HG03354 (cell line): Measurements from ENCODE around the gene ADTRP.
"Not testable (repeated sequence)": the region's sequence is repeated elsewhere in the genome, so short reads cannot be mapped to it uniquely, and the experiment has no call there.

Experiments used
- ATAC-seq: cut with Tn5 transposase; IDR thresholded peaks from one replicate; pipeline ENCODE4 v1.9.1; 2021; ENCODE audit warnings: mild to moderate bottlenecking; ENCODE audit not compliant: unreplicated experiment, poor library complexity, severe bottlenecking

Gene ADTRP

DNA sequence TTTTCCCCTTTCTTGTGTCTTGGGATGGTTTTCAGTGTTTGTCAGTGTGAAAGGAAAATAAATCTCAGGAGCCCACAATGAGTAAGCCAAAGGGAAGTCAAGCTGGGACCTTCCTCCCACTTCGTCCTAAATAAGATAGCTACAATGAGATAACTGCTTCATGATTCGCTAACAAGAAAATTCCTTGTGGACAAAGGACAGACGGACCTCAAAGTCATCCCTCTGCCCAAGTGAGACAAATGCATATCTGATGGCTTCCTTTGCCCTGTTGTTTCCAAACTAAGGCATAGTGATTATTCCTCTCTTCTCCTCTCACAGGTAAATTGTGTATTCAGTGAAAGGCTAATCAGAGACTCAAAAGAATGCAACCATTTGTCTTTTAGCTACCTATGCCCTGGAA lies 26.1 kb upstream of the ADTRP start:
- no peak for ATAC-seq

GRCh38 chr6:11804135-11804534 lies 25.5 kb upstream of the ADTRP start:
- ATAC-seq, result no peak

- no peak for ATAC-seq
These were observed 25.0 kb upstream of the ADTRP start for GRCh38 chr6:11803591-11803971.

DNA sequence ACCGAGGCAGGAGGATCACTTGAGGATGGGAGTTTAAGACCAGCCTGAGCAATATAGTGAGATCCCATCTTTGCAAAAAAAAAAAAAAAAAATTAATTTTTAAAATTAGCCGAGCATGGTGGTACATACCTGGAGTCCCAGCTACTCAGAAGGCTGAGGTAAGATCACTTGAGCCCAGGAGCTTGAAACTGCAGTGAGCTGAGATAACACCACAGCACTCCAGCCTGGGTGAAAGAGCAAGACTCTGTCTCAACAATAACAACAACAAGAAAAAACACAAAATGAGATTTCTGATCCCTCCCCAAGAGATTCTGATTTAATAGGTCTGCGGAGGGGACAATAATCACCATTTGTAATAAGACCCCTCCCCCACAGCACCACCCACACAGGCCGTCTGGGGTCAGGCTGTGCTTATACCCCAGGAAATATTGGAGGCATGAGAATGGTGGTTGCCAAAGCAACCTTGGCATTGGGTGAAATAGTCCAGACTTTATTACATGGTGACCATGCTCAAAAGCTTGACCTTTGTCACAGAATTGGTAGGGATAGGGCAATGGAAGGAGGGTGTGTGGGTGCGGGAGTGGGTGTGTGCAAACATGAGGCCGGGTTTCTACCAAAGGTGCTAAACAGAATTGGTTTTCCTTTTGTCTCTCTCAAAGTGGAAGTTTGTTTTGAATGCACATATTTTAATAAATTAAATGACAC lies 24.4 kb upstream of the ADTRP start:
- ATAC-seq, result no peak

- ATAC-seq, result not testable (repeated sequence)
These were observed 21.9 kb upstream of the ADTRP start for GRCh38 chr6:11800531-11800930.

DNA sequence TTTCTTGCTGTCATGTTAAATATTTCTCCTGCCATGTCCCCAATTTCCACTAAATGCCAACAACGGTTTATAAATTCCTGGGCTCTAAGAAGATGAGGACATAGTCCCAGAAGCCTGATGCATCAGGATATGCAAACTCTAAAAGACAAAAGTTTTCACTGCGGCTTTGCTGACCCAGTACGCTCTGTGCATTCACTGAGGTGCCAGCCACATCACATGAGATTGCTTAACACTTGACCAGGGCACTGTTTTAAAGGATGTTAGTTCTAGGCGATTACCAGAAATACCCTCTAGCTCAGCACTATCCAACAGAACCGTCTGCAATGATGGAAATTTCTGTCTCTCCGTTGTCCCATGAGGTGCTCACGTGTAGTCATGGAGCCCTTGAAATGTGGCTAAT lies 19.9 kb upstream of the ADTRP start:
- ATAC-seq, result no peak

DNA sequence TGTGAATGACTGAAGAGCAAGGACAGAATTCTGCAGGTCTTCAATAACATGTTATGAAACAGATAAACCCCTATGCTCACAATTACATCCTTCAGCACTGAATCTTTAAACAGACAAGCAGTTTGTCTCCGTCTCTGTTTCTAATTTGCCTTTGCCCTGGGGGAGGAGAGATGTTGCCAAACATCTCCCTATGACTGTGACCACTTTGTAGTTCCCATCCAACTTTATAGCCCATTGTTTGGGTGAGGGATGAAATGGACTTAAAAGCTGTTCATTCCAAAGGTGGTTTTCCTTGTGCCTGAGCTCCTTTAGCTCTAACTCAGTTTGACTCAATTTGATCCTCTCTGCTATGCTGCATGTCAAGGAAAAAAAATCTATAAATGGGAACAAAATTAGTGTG lies 19.5 kb upstream of the ADTRP start:
- ATAC-seq, result no peak

- no peak for ATAC-seq
These were observed 18.2 kb upstream of the ADTRP start for GRCh38 chr6:11796829-11797228.

DNA sequence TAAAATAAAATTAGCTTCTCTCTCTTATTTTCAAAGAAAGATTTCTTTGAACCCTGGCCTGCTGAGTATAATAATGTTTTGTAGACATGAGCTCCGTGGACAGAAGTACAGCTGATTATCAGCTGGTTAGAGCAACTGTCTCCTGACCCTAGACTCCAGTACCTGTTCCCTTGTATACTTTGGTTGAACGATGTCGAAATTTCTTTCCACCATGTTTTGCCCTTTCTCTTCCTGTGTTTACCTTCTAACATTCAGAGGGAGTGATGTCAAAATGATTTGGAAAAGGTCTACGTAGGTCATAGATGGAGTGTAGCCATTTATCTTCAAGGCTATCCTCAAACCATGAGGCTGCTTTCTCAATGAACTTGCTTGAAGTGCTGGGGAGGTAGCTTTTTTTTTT lies 16.8 kb upstream of the ADTRP start:
- no peak for ATAC-seq

- no peak for ATAC-seq
These were observed 14.7 kb upstream of the ADTRP start for GRCh38 chr6:11793277-11793676.

- no peak for ATAC-seq
These were observed 12.9 kb upstream of the ADTRP start for GRCh38 chr6:11791354-11792107.

DNA sequence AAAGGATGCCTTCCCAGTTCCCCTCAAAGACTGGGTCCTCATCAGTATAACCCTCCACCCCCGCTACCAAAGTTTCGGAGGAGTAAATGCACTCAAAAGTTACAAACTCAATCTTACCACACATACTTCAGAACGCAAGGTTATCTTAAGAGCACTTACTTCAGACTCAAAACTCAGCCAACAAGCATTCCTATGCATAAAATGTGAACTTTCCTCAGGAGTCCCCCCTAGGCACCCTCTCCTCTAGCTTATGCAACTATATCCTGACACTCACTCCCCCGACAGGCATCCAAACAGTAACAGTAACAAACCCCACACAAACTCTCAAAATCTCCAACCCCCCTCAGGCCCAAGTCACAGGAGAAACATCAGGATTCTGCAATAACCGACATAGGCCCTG lies 11.1 kb upstream of the ADTRP start:
- ATAC-seq, result no peak

GRCh38 chr6:11788043-11788442 lies 9.4 kb upstream of the ADTRP start:
- no peak for ATAC-seq

GRCh38 chr6:11785774-11786579 lies 7.4 kb upstream of the ADTRP start:
- ATAC-seq, result peak; percentile 91

DNA sequence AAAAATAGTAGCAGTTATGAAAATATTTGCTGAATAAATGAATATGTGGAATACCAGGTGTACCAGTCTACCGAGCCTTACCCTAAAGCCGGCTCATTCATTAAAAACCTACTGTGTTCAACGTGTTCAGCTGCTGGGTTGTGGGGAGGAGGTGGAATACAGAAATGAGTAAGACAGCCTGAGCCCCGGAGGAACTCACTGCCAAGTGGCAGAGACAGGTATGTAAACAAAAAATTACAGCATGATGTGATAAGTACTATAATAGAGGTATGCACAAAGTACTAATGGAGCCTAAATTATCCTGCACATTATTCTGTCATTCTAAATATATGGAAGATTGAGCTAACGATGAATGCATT lies 6.8 kb upstream of the ADTRP start:
- peak; percentile 57 for ATAC-seq

- ATAC-seq, result no peak
These were observed 5.7 kb upstream of the ADTRP start for GRCh38 chr6:11784341-11784740.

- ATAC-seq, result no peak
These were observed 5.0 kb upstream of the ADTRP start for GRCh38 chr6:11783524-11784064.

DNA sequence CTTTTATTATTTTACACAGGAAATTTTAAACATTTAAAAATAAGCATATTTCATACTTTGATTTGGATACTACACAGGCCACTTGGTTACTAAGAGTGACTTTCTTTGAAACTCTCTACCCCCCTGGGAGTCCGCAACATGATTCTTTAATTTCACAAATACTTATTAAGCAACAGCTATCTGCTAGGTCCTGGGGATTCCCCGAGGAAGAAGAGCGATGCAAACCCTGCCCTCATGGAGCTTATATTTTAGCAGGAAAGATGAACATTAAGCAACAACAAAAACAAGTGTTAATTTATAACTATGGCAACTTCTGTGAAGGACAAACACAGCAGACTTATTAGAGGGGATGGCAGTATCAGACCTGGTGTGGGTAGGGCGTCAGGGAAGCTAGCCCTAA lies 3.9 kb upstream of the ADTRP start:
- ATAC-seq, result no peak

GRCh38 chr6:11780097-11780428 lies 1.5 kb upstream of the ADTRP start:
- ATAC-seq, result no peak

DNA sequence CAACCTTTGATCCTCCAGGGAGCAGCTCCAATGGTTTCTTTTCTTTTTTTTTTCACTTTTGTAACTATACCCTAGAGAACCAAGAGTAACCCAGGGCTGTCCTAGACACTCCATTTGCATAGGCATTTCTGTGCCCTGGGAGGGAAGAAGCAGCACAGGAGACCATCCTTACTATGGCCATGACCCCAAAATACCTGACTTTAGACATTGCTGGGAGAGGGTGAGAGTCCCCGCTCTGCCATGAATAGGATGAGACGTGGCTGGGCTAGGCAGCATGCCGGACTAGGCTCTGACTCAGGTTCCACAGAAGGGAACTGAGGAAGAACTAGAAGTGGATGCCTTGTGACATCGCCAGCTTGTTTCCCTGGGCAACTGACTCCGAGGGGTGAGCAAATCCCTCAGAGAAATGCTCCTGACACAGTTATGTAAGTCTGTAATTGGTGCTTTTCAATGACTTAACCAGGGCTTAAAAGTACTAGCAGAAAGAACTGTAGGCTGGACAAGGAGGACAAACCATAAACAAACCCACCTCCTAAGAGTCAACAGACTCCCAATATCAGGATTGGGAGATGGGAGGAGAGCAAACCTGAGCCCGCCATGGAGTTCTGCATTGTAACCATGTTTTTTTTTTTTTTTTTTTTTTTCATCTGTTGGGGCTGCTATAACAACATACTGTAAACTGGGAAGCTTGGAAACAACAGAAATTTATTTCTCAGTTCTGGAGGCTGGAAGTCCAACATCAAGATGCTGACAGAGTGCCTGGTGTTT lies 910 bp upstream of the ADTRP start:
- no peak for ATAC-seq
